GM12878 (cell line): ENCODE measurements around the gene FAM200B. TPM values are rescaled to one million over a fixed set of nuclear protein-coding genes. Genes with fewer than 3 reads are reported as not detected.

ENCODE experiments used
- ATAC-seq: fragments of 200-7000 bp; cut with Tn5 transposase; 3 replicates; pipeline ENCODE4 v1.9.1; 2020; ENCODE audit warnings: mild to moderate bottlenecking, moderate library complexity
- BruUV-seq: library from RNA; stranded (reverse); fragments of 400-500 nt; replicated peaks from 2 replicates; lab custom pipeline; 2021; lab: Mats Ljungman, UMichigan
- CTCF ChIA-PET: fragments of 300-600 bp; sonication (Branson Sonifier 250); formaldehyde crosslinking; extraction: SDS; loops from one replicate; lab custom pipeline; 2021; ENCODE audit warnings: inconsistent platforms; lab: Yijun Ruan, JAX
- POLR2A ChIA-PET: fragments of 350-600 bp; formaldehyde crosslinking; extraction: SDS; loops from one replicate; lab custom pipeline; 2021; ENCODE audit warnings: inconsistent platforms; lab: Charles Lee
- RAD21 ChIA-PET: fragments of 300-600 bp; sonication (Branson Sonifier 250); formaldehyde crosslinking; loops from one replicate; lab custom pipeline; 2023; ENCODE audit warnings: antibody characterized with exemption; ENCODE audit not compliant: unreplicated experiment; lab: Charles Lee
- SMC1A ChIA-PET: fragments of 300-600 bp; sonication (Branson Sonifier 250); formaldehyde crosslinking; loops from one replicate; lab custom pipeline; 2023; ENCODE audit not compliant: unreplicated experiment, uncharacterized antibody; lab: Charles Lee
- DNase-seq: peaks from one replicate; pipeline ENCODE4 v3.0.0-alpha.2; 2011; ENCODE audit warnings: low read depth, low spot score
- FAIRE-seq: peaks from 3 replicates; lab custom pipeline; 2011; peaks lifted over from hg19 to GRCh38; lab: Jason Lieb, UNC
- H2AFZ ChIP-seq: 2 replicates; pipeline ENCODE4 v1.6.0; 2011; ENCODE audit warnings: low read depth, low read length, control low read depth; ENCODE audit not compliant: control insufficient read depth
- H3K27ac ChIP-seq: 2 replicates; pipeline ENCODE4 v1.5.1; 2011; ENCODE audit warnings: control low read depth; ENCODE audit not compliant: control insufficient read depth, insufficient read depth
- H3K27me3 ChIP-seq, 2 experiments: replicated peaks in 1 of 2; 2 replicates each; pipeline versions ENCODE4 v1.6.0 to v1.6.1; 2011; ENCODE audit warnings: low read length in 1 of 2; ENCODE audit not compliant: control insufficient read depth in 2 of 2, insufficient read depth in 2 of 2
- H3K36me3 ChIP-seq, 2 experiments: 2 replicates each; pipeline ENCODE4 v1.5.1; 2011; ENCODE audit warnings: low read length in 1 of 2; ENCODE audit not compliant: control insufficient read depth in 2 of 2, insufficient read depth in 2 of 2
- H3K4me1 ChIP-seq: 2 replicates; pipeline ENCODE4 v1.6.1; 2011; ENCODE audit warnings: mild to moderate bottlenecking, low read length, moderate library complexity, mixed read lengths; ENCODE audit not compliant: control insufficient read depth, insufficient read depth
- H3K4me2 ChIP-seq: 2 replicates; pipeline ENCODE4 v1.6.0; 2011; ENCODE audit warnings: control low read depth; ENCODE audit not compliant: control insufficient read depth, insufficient read depth
- H3K4me3 ChIP-seq: fragments of 200-600 bp; sonication (generic); 2 replicates; pipeline ENCODE4 v1.5.1; 2016
- H3K79me2 ChIP-seq: 2 replicates; pipeline ENCODE4 v1.6.0; 2011; ENCODE audit warnings: low read length; ENCODE audit not compliant: control insufficient read depth, insufficient read depth
- H3K9ac ChIP-seq: 2 replicates; pipeline ENCODE4 v1.8.0; 2011; ENCODE audit warnings: low read length, control low read depth, mixed read lengths; ENCODE audit not compliant: control insufficient read depth, insufficient read depth
- H3K9me3 ChIP-seq: replicated peaks from 3 replicates; pipeline ENCODE4 v1.5.1; 2011; ENCODE audit warnings: mild to moderate bottlenecking, low read length; ENCODE audit not compliant: control insufficient read depth, insufficient read depth
- H4K20me1 ChIP-seq: 2 replicates; pipeline ENCODE4 v1.6.0; 2011; ENCODE audit not compliant: control insufficient read depth, insufficient read depth
- BRCA1 ChIP-seq: IDR thresholded peaks from 2 replicates; pipeline ENCODE4 v1.6.1; 2011; ENCODE audit warnings: low read depth, low read length, improper control_type of control experiment
- CBX3 ChIP-seq: fragments of 200-600 bp; sonication (generic); IDR thresholded peaks from 2 replicates; pipeline ENCODE4 v1.6.1; 2016; ENCODE audit warnings: low read depth, borderline replicate concordance
- CHD4 ChIP-seq: fragments of 200-600 bp; sonication (generic); IDR thresholded peaks from 2 replicates; pipeline ENCODE4 v1.6.1; 2016; ENCODE audit warnings: mild to moderate bottlenecking
- CREB1 ChIP-seq: IDR thresholded peaks from 2 replicates; pipeline ENCODE4 v1.6.1; 2012; ENCODE audit warnings: low read depth, mild to moderate bottlenecking, inconsistent platforms
- KAT2A ChIP-seq: conservative IDR thresholded peaks from 2 replicates; pipeline ENCODE4 v1.6.1; 2011; ENCODE audit warnings: low read depth, low read length; ENCODE audit not compliant: control insufficient read depth
- NR2F1 ChIP-seq: fragments of 450-650 bp; conservative IDR thresholded peaks from 2 replicates; pipeline ENCODE4 v1.6.1; 2017; ENCODE audit warnings: mild to moderate bottlenecking
- SIX5 ChIP-seq: IDR thresholded peaks from 2 replicates; pipeline ENCODE4 v1.6.1; 2011; ENCODE audit warnings: mild to moderate bottlenecking, low read depth, low read length, moderate library complexity; ENCODE audit not compliant: severe bottlenecking
- TARDBP ChIP-seq: IDR thresholded peaks from 2 replicates; pipeline ENCODE4 v1.6.1; 2016; ENCODE audit warnings: borderline replicate concordance
- YBX1 ChIP-seq: fragments of 450-650 bp; IDR thresholded peaks from 2 replicates; pipeline ENCODE4 v1.6.1; 2016; ENCODE audit warnings: antibody characterized with exemption
- ZZZ3 ChIP-seq: IDR thresholded peaks from 2 replicates; pipeline ENCODE4 v1.6.1; 2011; ENCODE audit warnings: low read depth; ENCODE audit not compliant: control insufficient read depth, insufficient read length
- WGBS: methylation state at CpG from one replicate; pipeline ENCODE4 v1.1.6; 2016; ENCODE audit warnings: low lambda C conversion rate; ENCODE audit not compliant: insufficient replicate concordance, insufficient coverage; ENCODE audit errors: missing lambda C conversion rate; 5-methylcytosine and 5-hydroxymethylcytosine counted together
- in situ Hi-C: fragments of 300-500 bp; cut with MboI; formaldehyde crosslinking; loops from 9 replicates; pipeline ENCODE4 v1.14.3; 2018; ENCODE audit warnings: mixed read lengths
- intact Hi-C: fragments of 100-400 bp; cut with micrococcal nuclease; formaldehyde crosslinking; loops from one replicate; pipeline ENCODE4 v1.14.2; 2022; ENCODE audit not compliant: unreplicated experiment
- polyA plus RNA-seq, 11 experiments: library from polyadenylated mRNA; depleted of rRNA in 4 of 11; unstranded in 6 of 11; stranded (reverse) in 5 of 11; fragments of >200 nt; fragmentation: Nextera tagmentation in 4 of 11; fragmentation: Illumina TruSeq in 1 of 11; extraction: Ambion mirVana in 4 of 11; extraction: Trizol in 1 of 11; gene quantifications; 1 replicate in 1 of 11; 2 replicates in 10 of 11; pipeline versions ENCODE4 v1.2.1 to v1.2.3, GENCODE V29; 2011 to 2016; ENCODE audit warnings: inconsistent platforms in 2 of 11, missing spikeins in 2 of 11, low read depth in 1 of 11
- total RNA-seq, 4 experiments: library from RNA; depleted of rRNA in 3 of 4; stranded (reverse); fragments of >200 nt in 3 of 4; fragmentation: Illumina TruSeq in 1 of 4; extraction: Trizol in 1 of 4; gene quantifications; 2 replicates each; pipeline versions ENCODE4 v1.2.1 to v1.2.3, GENCODE V29; 2013 to 2021
- TF ChIP-seq, protein P1 (sequence below): fragments of 450-650 bp; formaldehyde crosslinking; IDR thresholded peaks from 2 replicates; pipeline ENCODE4 v1.4.0; 2022; ENCODE audit warnings: mild to moderate bottlenecking, moderate library complexity
- TF ChIP-seq, protein P2 (sequence below): fragments of 450-650 bp; IDR thresholded peaks from 2 replicates; pipeline ENCODE4 v1.6.1; 2017; ENCODE audit warnings: mild to moderate bottlenecking, low read depth, inconsistent platforms; ENCODE audit not compliant: poor library complexity, severe bottlenecking
- TF ChIP-seq, protein P3 (sequence below): fragments of 450-650 bp; IDR thresholded peaks from 2 replicates; pipeline ENCODE4 v1.6.1; 2017; ENCODE audit warnings: mild to moderate bottlenecking, moderate library complexity
- TF ChIP-seq, protein P4 (sequence below): fragments of 150-350 bp; IDR thresholded peaks from 2 replicates; pipeline ENCODE4 v1.6.1; 2014; ENCODE audit warnings: mild to moderate bottlenecking, low read depth, low read length

The FAM200B gene
- total and polyA plus RNA-seq, 10 of the 15 experiments (the other 5 are each of a cell fraction or from before 2014, with no cell fraction given): 13.8 to 48.5 (median 25.5) TPM

DNA sequence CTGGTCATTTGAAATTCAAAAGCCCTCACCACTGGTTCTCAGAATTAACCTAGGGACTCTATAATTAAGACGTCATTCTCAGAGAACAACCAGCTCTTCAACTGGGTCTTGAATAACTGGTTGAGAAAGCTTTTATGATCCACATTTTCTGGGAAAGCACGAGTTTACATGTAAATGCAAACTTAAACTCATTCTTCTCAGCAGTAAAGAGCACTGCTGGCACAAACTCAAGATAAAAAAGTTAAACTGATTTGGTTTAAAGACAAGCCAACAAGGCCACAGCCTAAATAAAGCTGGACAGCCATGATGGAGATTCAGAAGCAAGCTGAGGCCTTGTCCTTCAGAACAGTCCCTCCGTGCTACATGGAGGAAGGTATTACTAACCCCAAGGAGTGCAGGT is 34.5 kb downstream of the FAM200B start:
- Histone ChIP-seq H3K4me3 (no peak overlapping the region), H2AFZ (no peak overlapping the region), H3K4me2 (no peak overlapping the region), H3K4me1 (no peaks in the 10 kb centered on the region), H4K20me1 (no peaks in the 10 kb centered on the region), H3K9ac (no peak overlapping the region), H3K27ac (no peak overlapping the region), H3K79me2 (no peaks in the 10 kb centered on the region), H3K9me3 (no peaks in the 10 kb centered on the region), H3K27me3 (no peaks in the 10 kb centered on the region), H3K36me3 (no peaks in the 10 kb centered on the region)
- WGBS: 49% methylated on average over 3 of the region's 3 CpGs
- in situ Hi-C loops (no loop called here), intact Hi-C loops (loop anchor here (10.0 kb wide), 1 partner anchor 481 kb away; no protein-coding TSS in a partner anchor)
- CTCF ChIA-PET: interaction anchor here (1.2 to 1.3 kb wide), 2 partner anchors 164 to 240 kb away, joined by 3 to 4 read pairs; no protein-coding TSS in a partner anchor
- no TSS peak for BruUV-seq
- SMC1A ChIA-PET: no interaction called here
- no peak for FAIRE-seq
- no peak for DNase-seq
- POLR2A ChIA-PET: no interaction called here
- ATAC-seq: no peak
- RAD21 ChIA-PET: no interaction called here
- TF ChIP-seq TARDBP: no peak
- TF ChIP-seq BRCA1: no peak
- no peak for TF ChIP-seq CBX3
- TF ChIP-seq CREB1: no peak
- no peak for TF ChIP-seq NR2F1
- TF ChIP-seq, protein P1, sequence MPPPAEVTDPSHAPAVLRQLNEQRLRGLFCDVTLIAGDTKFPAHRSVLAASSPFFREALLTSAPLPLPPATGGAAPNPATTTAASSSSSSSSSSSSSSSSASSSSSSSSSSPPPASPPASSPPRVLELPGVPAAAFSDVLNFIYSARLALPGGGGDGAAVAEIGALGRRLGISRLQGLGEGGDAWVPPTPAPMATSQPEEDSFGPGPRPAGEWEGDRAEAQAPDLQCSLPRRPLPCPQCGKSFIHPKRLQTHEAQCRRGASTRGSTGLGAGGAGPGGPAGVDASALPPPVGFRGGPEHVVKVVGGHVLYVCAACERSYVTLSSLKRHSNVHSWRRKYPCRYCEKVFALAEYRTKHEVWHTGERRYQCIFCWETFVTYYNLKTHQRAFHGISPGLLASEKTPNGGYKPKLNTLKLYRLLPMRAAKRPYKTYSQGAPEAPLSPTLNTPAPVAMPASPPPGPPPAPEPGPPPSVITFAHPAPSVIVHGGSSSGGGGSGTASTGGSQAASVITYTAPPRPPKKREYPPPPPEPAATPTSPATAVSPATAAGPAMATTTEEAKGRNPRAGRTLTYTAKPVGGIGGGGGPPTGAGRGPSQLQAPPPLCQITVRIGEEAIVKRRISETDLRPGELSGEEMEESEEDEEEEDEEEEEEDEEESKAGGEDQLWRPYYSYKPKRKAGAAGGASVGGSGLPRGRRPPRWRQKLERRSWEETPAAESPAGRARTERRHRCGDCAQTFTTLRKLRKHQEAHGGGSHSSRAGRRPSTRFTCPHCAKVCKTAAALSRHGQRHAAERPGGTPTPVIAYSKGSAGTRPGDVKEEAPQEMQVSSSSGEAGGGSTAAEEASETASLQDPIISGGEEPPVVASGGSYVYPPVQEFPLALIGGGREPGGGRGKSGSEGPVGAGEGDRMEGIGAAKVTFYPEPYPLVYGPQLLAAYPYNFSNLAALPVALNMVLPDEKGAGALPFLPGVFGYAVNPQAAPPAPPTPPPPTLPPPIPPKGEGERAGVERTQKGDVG (CRISPR knock-in tag): no peak
- no peak for TF ChIP-seq CHD4
- no peak for TF ChIP-seq SIX5
- TF ChIP-seq, protein P2, sequence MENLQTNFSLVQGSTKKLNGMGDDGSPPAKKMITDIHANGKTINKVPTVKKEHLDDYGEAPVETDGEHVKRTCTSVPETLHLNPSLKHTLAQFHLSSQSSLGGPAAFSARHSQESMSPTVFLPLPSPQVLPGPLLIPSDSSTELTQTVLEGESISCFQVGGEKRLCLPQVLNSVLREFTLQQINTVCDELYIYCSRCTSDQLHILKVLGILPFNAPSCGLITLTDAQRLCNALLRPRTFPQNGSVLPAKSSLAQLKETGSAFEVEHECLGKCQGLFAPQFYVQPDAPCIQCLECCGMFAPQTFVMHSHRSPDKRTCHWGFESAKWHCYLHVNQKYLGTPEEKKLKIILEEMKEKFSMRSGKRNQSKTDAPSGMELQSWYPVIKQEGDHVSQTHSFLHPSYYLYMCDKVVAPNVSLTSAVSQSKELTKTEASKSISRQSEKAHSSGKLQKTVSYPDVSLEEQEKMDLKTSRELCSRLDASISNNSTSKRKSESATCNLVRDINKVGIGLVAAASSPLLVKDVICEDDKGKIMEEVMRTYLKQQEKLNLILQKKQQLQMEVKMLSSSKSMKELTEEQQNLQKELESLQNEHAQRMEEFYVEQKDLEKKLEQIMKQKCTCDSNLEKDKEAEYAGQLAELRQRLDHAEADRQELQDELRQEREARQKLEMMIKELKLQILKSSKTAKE: no peak
- no peak for TF ChIP-seq ZZZ3
- no peak for TF ChIP-seq YBX1
- TF ChIP-seq, protein P3, sequence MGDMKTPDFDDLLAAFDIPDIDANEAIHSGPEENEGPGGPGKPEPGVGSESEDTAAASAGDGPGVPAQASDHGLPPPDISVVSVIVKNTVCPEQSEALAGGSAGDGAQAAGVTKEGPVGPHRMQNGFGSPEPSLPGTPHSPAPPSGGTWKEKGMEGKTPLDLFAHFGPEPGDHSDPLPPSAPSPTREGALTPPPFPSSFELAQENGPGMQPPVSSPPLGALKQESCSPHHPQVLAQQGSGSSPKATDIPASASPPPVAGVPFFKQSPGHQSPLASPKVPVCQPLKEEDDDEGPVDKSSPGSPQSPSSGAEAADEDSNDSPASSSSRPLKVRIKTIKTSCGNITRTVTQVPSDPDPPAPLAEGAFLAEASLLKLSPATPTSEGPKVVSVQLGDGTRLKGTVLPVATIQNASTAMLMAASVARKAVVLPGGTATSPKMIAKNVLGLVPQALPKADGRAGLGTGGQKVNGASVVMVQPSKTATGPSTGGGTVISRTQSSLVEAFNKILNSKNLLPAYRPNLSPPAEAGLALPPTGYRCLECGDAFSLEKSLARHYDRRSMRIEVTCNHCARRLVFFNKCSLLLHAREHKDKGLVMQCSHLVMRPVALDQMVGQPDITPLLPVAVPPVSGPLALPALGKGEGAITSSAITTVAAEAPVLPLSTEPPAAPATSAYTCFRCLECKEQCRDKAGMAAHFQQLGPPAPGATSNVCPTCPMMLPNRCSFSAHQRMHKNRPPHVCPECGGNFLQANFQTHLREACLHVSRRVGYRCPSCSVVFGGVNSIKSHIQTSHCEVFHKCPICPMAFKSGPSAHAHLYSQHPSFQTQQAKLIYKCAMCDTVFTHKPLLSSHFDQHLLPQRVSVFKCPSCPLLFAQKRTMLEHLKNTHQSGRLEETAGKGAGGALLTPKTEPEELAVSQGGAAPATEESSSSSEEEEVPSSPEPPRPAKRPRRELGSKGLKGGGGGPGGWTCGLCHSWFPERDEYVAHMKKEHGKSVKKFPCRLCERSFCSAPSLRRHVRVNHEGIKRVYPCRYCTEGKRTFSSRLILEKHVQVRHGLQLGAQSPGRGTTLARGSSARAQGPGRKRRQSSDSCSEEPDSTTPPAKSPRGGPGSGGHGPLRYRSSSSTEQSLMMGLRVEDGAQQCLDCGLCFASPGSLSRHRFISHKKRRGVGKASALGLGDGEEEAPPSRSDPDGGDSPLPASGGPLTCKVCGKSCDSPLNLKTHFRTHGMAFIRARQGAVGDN: no peak
- no peak for TF ChIP-seq KAT2A
- TF ChIP-seq, protein P4, sequence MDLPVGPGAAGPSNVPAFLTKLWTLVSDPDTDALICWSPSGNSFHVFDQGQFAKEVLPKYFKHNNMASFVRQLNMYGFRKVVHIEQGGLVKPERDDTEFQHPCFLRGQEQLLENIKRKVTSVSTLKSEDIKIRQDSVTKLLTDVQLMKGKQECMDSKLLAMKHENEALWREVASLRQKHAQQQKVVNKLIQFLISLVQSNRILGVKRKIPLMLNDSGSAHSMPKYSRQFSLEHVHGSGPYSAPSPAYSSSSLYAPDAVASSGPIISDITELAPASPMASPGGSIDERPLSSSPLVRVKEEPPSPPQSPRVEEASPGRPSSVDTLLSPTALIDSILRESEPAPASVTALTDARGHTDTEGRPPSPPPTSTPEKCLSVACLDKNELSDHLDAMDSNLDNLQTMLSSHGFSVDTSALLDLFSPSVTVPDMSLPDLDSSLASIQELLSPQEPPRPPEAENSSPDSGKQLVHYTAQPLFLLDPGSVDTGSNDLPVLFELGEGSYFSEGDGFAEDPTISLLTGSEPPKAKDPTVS: no peak
